GM12873 (cell line): ENCODE measurements around the gene TRPC1.

Experiments
- TF ChIP-seq, protein P1 (sequence below): IDR thresholded peaks from 2 replicates; pipeline ENCODE4 v1.5.1; 2012; ENCODE audit warnings: low read depth, mild to moderate bottlenecking, moderate library complexity, low read length, control low read depth; ENCODE audit not compliant: insufficient read depth; ENCODE audit errors: missing control alignments

The TRPC1 gene

DNA sequence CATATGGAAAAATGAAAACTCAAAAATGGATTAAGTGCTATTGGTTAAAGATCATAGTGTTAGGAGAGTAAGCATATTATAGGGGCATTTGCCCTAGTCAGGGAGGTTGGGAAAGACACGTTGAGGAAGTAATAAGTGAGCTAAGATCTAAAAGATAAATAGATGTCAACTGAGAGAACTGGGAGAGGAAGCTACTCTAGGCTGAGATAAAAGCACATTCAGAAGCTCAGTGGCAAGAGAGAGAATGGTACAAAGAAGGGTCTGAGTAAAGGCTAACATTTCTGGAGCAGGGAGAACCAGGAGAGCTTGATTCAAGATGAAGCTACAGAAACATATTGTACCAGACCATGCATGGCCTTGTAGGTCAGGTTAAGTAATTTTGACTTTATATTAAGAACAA lies 63.9 kb downstream of the TRPC1 start:
- TF ChIP-seq, protein P1, sequence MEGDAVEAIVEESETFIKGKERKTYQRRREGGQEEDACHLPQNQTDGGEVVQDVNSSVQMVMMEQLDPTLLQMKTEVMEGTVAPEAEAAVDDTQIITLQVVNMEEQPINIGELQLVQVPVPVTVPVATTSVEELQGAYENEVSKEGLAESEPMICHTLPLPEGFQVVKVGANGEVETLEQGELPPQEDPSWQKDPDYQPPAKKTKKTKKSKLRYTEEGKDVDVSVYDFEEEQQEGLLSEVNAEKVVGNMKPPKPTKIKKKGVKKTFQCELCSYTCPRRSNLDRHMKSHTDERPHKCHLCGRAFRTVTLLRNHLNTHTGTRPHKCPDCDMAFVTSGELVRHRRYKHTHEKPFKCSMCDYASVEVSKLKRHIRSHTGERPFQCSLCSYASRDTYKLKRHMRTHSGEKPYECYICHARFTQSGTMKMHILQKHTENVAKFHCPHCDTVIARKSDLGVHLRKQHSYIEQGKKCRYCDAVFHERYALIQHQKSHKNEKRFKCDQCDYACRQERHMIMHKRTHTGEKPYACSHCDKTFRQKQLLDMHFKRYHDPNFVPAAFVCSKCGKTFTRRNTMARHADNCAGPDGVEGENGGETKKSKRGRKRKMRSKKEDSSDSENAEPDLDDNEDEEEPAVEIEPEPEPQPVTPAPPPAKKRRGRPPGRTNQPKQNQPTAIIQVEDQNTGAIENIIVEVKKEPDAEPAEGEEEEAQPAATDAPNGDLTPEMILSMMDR = no peak

DNA sequence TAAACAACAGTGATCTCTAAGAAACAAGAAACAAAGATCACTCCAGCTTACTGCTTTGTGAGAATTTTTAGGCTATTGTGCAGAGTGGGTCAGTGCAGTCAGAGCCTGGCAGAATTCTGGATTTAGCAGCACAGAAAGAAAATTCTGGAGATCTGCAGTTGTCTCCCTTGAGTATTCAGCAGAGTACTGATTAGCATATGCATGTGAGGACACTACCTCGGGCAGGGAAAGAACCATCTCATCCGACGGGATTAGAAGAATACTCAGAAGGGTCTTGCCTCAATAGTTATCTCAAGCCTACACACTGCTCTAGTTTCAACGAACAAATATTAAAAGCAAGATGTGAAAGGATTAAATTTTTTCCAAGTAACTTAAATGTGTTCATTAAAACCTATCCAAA lies 70.7 kb downstream of the TRPC1 start:
- TF ChIP-seq, protein P1 = no peak

DNA sequence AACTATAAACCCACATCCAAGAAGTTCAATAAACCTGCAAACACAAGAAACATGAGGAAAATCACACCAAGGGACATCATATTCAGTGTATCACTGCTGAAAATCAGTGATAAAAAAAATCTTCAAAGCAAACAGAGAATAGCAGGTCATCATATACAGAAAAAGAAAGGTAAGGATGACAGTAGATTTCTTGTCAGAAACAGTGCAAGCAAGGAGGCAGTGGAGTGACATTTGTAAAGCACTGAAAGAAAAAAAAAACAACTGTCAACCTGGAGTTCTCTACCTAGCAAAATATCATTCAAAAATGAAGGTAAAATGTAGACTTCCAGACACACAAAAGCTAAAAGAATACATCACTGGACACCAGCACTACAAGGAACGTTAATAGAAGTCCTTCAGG lies 71.5 kb downstream of the TRPC1 start:
- TF ChIP-seq, protein P1 = no peak

DNA sequence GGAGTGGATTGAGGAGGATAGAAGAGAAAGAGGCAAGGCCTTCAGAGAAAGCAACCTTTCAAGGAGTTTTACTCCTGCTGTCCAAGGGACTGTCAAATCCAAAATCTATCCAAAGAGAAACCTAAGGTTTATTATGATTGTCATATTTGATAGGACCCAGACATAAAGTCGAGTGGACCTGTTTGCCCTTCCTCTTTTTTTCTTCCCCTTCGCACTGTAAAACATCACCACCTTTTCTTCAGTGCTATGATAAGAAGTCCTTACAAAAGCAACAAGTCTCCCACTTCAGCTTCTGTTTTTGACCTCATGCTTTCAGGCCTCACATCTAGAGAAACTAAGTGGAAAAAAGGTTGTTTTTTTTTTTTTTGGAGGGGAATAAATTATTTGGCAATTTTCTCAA lies 73.0 kb downstream of the TRPC1 start:
- TF ChIP-seq, protein P1 = no peak

GRCh38 chr3:142801746-142802145 lies 77.9 kb downstream of the TRPC1 start:
- TF ChIP-seq, protein P1 = no peak

GRCh38 chr3:142802891-142803290 lies 79.1 kb downstream of the TRPC1 start:
- TF ChIP-seq, protein P1 = no peak

DNA sequence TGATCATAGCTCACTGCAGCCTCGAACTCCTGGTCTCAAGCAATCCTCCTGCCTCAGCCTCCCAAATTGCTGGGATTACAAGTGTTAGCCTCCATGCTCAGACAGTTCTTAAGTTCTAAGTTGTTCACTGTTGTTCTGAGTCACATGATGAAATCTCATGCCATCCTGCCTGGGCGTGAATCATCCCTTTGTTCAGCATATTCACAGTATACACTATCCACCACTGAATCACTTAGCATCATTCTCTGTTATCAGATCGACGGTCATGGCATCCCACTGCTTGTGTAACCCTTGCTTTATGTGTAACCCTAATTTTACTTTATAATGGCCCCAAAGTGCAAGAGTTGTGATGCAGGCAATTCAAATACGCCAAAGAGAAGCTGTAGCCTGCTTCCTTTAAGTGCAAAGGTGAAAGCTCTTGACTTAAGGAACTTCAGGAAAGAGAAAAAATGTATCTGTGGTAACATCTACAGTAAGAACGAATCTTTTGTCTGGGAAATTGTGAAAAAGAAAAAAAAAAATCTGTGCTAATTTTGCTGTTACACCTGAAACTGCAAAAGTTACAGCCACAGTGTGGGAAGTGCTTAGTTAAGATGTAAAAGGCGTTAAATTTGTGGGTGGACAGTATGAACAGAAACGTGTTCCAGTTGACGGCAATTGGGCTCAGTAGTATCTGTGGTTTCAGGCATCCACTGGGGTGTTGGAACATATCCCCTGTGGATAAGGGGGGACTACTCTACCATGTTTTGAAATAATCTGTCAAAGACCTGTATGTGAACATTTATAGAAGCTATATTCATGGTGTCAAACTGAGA lies 84.5 kb downstream of the TRPC1 start:
- TF ChIP-seq, protein P1 = no peak
